Hepatocyte (in vitro differentiated cells): ENCODE measurements around the gene UBXN2A.

Source experiments
- CTCF ChIP-seq: fragments of 200-600 bp; sonication (generic); IDR thresholded peaks from 2 replicates; pipeline ENCODE4 v1.5.1; 2016; ENCODE audit warnings: antibody characterized with exemption, mild to moderate bottlenecking; ENCODE audit not compliant: poor library complexity
- EZH2 ChIP-seq: fragments of 200-600 bp; sonication (generic); IDR thresholded peaks from 2 replicates; pipeline ENCODE4 v1.6.1; 2016; ENCODE audit warnings: antibody characterized with exemption, mild to moderate bottlenecking, borderline replicate concordance

GRCh38 chr2:24046930-24047702 is 106.9 kb downstream of the UBXN2A start, which contains the start of gene WDCP:
- TF ChIP-seq EZH2: no peak
- TF ChIP-seq CTCF: no peak
